BJ (cell line): ENCODE measurements around the gene PTX4. TPM values are rescaled to one million over a fixed set of nuclear protein-coding genes. Genes with fewer than 3 reads are reported as not detected.

Experiments
- CTCF ChIA-PET: fragments of 350-600 bp; formaldehyde crosslinking; extraction: SDS; loops from one replicate; lab custom pipeline; 2021; ENCODE audit warnings: antibody characterized with exemption, inconsistent platforms; lab: Yijun Ruan, JAX
- POLR2A ChIA-PET: fragments of 300-600 bp; sonication (Branson Sonifier 250); formaldehyde crosslinking; extraction: SDS; loops from one replicate; lab custom pipeline; 2021; ENCODE audit warnings: antibody characterized with exemption; lab: Charles Lee
- DNase-seq: peaks from one replicate; pipeline ENCODE4 v3.0.0-alpha.2; 2011; ENCODE audit warnings: low read depth
- H3K27me3 ChIP-seq: 2 replicates; pipeline ENCODE4 v1.6.0; 2011; ENCODE audit warnings: low read length; ENCODE audit not compliant: control insufficient read depth, insufficient read depth
- H3K36me3 ChIP-seq: 2 replicates; pipeline ENCODE4 v1.5.1; 2011; ENCODE audit warnings: low read length; ENCODE audit not compliant: control insufficient read depth, insufficient read depth
- H3K4me3 ChIP-seq: 2 replicates; pipeline ENCODE4 v1.5.1; 2011; ENCODE audit warnings: low read depth, mild to moderate bottlenecking, control low read depth, low read length
- polyA plus RNA-seq: library from polyadenylated mRNA; depleted of rRNA; stranded (reverse); fragments of >200 nt; gene quantifications from 2 replicates; pipeline ENCODE4 v1.2.3, GENCODE V29; 2011
- TF ChIP-seq, protein P1 (sequence below): IDR thresholded peaks from 2 replicates; pipeline ENCODE4 v1.5.1; 2011; ENCODE audit warnings: low read depth, mild to moderate bottlenecking, control low read depth, inconsistent platforms, low read length, moderate library complexity; ENCODE audit not compliant: insufficient read depth

PTX4 gene
- polyA plus RNA-seq, 1 experiment: not detected

DNA sequence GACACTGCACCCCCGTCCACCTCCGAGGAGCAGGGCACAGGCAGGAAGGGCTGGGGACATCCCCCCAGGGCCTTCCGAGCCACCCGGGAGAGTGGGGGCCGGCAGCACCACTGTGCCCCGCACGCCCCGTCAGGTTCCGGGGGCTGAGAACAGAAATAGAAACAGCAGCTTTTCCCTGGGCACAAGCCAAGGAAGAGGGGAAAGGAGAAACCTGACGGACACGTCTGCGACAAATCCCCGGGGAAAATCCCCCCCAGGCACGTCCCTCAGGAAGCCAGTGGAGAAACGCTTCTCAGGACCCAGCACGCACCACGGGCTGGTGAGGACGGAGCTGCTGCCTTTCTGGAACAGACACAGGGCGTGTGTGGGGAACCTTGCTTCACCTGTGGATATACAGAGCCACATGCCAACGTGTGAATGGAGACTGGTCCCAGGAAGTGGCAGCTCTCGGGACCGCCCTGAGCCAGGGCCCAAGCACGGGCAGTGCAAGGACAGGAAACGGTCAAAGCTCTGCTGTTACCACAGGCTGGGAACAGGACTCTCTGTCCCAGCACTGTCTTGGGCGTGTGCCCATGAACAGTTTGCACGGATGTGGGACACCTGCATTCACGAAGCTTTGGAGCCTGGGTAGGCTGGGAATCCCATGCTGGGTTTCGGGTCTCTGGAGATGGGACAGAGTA, 43.5 kb upstream of the PTX4 start:
- TF ChIP-seq, protein P1, sequence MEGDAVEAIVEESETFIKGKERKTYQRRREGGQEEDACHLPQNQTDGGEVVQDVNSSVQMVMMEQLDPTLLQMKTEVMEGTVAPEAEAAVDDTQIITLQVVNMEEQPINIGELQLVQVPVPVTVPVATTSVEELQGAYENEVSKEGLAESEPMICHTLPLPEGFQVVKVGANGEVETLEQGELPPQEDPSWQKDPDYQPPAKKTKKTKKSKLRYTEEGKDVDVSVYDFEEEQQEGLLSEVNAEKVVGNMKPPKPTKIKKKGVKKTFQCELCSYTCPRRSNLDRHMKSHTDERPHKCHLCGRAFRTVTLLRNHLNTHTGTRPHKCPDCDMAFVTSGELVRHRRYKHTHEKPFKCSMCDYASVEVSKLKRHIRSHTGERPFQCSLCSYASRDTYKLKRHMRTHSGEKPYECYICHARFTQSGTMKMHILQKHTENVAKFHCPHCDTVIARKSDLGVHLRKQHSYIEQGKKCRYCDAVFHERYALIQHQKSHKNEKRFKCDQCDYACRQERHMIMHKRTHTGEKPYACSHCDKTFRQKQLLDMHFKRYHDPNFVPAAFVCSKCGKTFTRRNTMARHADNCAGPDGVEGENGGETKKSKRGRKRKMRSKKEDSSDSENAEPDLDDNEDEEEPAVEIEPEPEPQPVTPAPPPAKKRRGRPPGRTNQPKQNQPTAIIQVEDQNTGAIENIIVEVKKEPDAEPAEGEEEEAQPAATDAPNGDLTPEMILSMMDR: no peak
- ChIA-PET POLR2A (interaction anchor here (0.6 kb wide), 2 partner anchors 111 to 1389 kb away, joined by 3 to 4 read pairs; no protein-coding TSS in a partner anchor), CTCF (interaction anchor here (0.7 to 1.8 kb wide), 2 partner anchors 18 to 173 kb away, joined by 3 to 7 read pairs; partner anchors contain the start of gene MAPK8IP3)
- no peaks in the 10 kb centered on the region for H3K27me3 ChIP-seq
- H3K4me3 ChIP-seq: no peak overlapping the region
- H3K36me3 ChIP-seq: peaks cover 12% of the 10 kb centered on the region
- no peak for DNase-seq

DNA sequence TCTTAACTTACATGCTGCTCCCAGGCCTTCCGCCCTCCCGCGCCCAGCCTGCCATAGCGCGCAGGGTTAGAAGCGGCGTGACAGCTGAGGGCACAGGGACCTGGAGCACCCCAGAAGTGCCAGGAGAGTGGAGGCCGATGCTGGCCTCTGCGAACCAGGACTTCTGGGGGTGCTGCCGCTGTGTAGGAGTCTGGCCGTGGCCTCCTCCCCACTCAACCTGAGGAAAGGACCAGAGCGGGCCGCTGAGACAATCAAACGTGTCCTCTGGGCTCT, 42.8 kb upstream of the PTX4 start:
- Histone ChIP-seq H3K36me3 (peaks cover 5% of the 10 kb centered on the region), H3K27me3 (no peaks in the 10 kb centered on the region), H3K4me3 (no peak overlapping the region)
- TF ChIP-seq, protein P1: no peak
- CTCF ChIA-PET: interaction anchor here (1.3 kb wide), 1 partner anchor 38 kb away, joined by 4 read pairs; no protein-coding TSS in a partner anchor
- no peak for DNase-seq
- POLR2A ChIA-PET: interaction anchor here (0.6 kb wide), 1 partner anchor 174 kb away, joined by 6 read pairs; the partner anchor contains the start of gene MAPK8IP3

- H3K4me3 ChIP-seq: peak overlapping the region; percentile 18; the same call in 1 of the 2 replicates
- TF ChIP-seq, protein P1: peak; percentile 10; the same call in 1 of the 2 replicates
- ChIA-PET POLR2A (interaction anchor here (0.6 kb wide), 1 partner anchor 175 kb away, joined by 6 read pairs; the partner anchor contains the start of gene MAPK8IP3), CTCF (interaction anchor here (1.3 kb wide), 1 partner anchor 37 kb away, joined by 4 read pairs; no protein-coding TSS in a partner anchor)
- peaks cover 2% of the 10 kb centered on the region; the same call in 1 of the 2 replicates for H3K36me3 ChIP-seq
- no peaks in the 10 kb centered on the region for H3K27me3 ChIP-seq
- peak; percentile 93 for DNase-seq
Measured at GRCh38 chr16:1530883-1531637, 42.3 kb upstream of the PTX4 start.

- TF ChIP-seq, protein P1: no peak
- no peaks in the 10 kb centered on the region for H3K36me3 ChIP-seq
- DNase-seq: no peak
- POLR2A ChIA-PET: no interaction called here
- H3K4me3 ChIP-seq: no peak overlapping the region
- no peaks in the 10 kb centered on the region for H3K27me3 ChIP-seq
- CTCF ChIA-PET: interaction anchor here (1.0 to 1.3 kb wide), 2 partner anchors 11 to 36 kb away, joined by 3 to 4 read pairs; no protein-coding TSS in a partner anchor
Measured at GRCh38 chr16:1530349-1530882, 41.7 kb upstream of the PTX4 start.
